T-helper 2 cell treated with Interferon-gamma antibody and Interleukin-4, amounts not matched to agents 100 ng/mL and 5 ng/mL, for 36 hours (primary cell): Measurements from ENCODE around the gene FZD4. TPM values are rescaled to one million over a fixed set of nuclear protein-coding genes. Genes with fewer than 3 reads are reported as not detected.
"Not testable (repeated sequence)": the region's sequence is repeated elsewhere in the genome, so short reads cannot be mapped to it uniquely, and the experiment has no call there.

Experiments used
- intact Hi-C: fragments of 100-400 bp; cut with micrococcal nuclease; formaldehyde crosslinking; loops from one replicate; pipeline ENCODE4 v1.15.1; 2023
- total RNA-seq: library from RNA; stranded (reverse); gene quantifications from 2 replicates; pipeline ENCODE4 v1.2.3, GENCODE V29; 2022

FZD4 gene
- total RNA-seq, 1 donor from 2014 or later, result 0.02 TPM

DNA sequence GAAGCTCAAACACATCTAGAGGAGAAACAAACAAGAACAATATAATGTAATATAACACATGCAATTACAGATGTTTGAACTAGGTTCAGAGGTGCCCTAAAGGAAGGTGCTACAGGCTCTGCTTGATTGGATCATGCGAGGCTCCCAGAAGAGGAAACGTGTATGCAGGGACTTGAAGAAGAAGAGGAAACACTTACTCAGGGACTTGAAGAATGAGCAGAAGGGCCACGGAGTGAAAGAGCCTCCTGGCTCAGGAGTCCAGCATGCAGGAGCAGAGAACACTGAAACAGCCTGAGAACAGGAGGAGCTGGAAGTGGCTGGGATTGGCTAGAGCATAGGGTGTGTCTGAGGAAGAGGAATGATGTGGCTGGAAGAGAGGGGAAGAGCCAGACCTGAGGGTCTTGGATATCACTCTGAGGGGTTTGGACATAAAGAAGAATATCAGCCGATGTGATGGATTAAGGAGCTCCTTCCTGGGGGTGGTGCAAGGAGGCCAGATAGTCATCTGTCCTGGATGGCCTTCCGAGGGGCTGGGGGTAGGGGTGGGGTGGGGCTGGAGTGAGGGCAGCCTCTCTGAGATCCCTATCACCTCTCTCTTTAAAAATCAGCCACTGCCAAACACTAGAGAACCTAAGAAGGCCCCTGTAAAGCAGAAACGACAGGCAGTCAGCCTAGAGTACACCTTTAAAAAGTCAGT lies 16.8 kb downstream of the FZD4 start:
- intact Hi-C loops, result no loop called here

DNA sequence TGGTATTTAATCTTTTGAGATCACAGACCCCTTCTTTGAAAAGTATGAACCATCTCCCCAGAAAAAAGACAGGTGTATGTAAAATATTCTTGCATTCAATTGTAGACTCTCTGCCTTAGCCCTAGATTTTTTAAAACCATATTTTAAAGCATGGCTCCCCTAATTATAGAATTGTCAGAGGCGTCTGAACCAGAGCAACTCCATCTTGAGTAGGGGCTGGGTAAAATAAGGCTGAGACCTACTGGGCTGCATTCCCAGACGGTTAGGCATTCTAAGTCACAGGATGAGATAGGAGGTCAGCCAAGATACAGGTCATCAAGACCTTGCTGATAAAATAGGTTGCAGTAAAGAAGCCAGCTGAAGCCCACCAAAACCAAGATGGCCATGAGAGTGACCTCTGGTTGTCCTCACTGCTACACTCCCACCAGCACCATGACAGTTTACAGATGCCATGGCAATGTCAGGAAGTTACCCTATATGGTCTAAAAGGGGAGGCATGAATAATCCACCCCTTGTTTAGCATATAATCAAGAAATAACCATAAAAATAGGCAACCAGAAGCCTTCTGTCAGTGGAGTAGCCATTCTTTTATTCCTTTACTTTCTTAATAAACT lies 17.9 kb downstream of the FZD4 start:
- intact Hi-C loops, result not testable (repeated sequence)

- intact Hi-C loops, result no loop called here
These were observed 20.1 kb downstream of the FZD4 start for GRCh38 chr11:86934926-86935579.

- intact Hi-C loops, result no loop called here
These were observed 20.7 kb downstream of the FZD4 start for GRCh38 chr11:86934582-86934900.

DNA sequence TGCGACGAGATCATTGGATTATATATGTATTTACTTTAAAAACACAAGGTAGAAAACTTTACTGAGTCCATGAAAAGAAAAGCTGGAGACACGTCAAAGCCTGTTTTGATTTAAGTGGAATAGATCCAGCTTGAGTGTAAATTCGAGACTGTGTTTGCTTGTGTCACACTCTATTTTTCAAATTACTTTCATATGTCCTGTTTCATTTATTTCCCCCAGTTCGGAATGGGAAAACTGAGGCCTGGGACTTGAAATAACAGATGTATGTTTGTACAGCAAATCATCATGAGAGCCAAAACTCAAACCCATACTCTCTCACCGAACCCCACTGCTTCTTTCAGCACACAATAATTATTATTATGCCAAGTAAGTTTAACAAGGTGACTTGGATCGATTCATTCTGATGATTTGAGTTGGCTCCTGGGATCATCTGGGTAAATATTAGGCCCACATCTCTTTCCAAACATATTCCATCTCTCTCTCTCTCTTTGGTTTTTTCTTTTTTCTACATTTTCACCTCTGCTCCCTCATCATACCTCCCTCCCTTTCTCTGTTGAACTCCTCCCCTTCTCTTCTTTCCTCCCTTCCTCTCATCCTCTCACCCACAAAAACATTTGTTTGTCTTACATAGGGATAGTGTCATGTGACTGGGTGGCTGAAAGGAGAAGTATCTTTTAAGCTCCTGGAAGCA lies 21.2 kb downstream of the FZD4 start:
- intact Hi-C loops, result no loop called here

GRCh38 chr11:86932924-86933875 lies 22.0 kb downstream of the FZD4 start:
- intact Hi-C loops, result no loop called here

DNA sequence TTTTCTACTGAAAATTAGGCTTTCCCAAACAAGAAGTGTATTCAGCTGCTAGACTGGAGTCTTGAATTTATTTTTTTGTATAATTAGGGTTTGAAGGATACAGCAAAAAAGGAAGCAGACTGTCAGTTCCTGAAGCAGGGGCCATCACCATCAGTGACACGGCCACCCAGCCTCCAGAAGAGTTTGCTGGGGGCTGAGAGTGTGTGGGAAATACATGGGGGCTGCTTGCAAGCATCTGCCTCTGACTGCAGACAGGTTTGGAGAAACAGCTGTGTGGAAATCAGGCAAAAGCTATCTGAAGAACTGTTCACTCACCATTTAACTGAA lies 23.0 kb downstream of the FZD4 start:
- intact Hi-C loops, result no loop called here

GRCh38 chr11:86931548-86932258 lies 23.5 kb downstream of the FZD4 start:
- intact Hi-C loops, result no loop called here

- intact Hi-C loops, result no loop called here
These were observed 24.1 kb downstream of the FZD4 start for GRCh38 chr11:86930957-86931547.

- intact Hi-C loops, result no loop called here
These were observed 28.2 kb downstream of the FZD4 start for GRCh38 chr11:86926975-86927374.

- intact Hi-C loops, result no loop called here
These were observed 31.0 kb downstream of the FZD4 start for GRCh38 chr11:86923999-86924766.

DNA sequence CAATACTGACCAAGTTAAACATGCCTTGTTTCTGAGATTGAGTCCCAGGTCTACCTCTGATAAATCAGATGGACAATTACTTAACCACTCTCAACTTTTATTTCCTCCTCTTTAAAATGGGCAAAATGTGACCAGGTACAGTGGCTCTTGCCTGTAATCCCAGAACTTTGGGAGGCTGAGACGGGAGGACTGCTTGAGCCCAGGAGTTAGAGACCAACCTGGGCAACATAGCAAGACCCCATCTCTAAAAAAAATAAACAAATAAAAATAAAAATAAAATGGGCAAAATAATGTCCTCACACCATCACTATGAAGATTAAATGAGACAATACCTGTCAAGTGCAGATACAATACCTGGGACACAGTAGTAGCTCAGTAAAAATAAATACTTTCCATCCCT lies 33.0 kb downstream of the FZD4 start:
- intact Hi-C loops, result no loop called here

GRCh38 chr11:86919557-86920210 lies 35.5 kb downstream of the FZD4 start:
- intact Hi-C loops, result loop anchor here (1.0 to 5.0 kb wide), 2 partner anchors 49 to 1322 kb away; no protein-coding TSS in a partner anchor

DNA sequence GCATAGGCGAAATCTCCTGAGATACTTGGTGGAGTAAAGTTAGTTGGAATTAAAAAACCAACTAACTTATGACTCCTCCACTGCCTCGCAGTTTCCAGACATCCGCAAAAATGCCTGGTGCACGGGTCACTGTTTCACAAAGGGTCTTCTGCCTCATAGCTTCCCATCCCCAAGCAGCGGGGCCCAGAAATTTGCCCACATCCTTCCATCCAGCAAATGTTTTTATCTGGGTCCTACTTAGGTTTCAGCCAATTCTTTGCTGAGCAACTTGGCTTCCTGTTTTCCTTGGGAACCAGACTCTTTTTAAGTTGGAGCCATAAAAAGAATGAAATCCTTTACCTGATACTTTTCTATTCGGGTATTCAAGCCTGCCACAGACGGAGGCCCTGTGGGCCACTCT lies 36.2 kb downstream of the FZD4 start:
- intact Hi-C loops, result loop anchor here (1.0 to 5.0 kb wide), 2 partner anchors 49 to 1322 kb away; no protein-coding TSS in a partner anchor

GRCh38 chr11:86918496-86918895 lies 36.7 kb downstream of the FZD4 start:
- intact Hi-C loops, result loop anchor here (5.0 kb wide), 1 partner anchor 1321 kb away; no protein-coding TSS in a partner anchor

- intact Hi-C loops, result loop anchor here (5.0 kb wide), 1 partner anchor 1320 kb away; no protein-coding TSS in a partner anchor
These were observed 37.6 kb downstream of the FZD4 start for GRCh38 chr11:86917589-86917988.

GRCh38 chr11:86916330-86916729 lies 38.9 kb downstream of the FZD4 start:
- intact Hi-C loops, result loop anchor here (5.0 kb wide), 1 partner anchor 1319 kb away; no protein-coding TSS in a partner anchor

DNA sequence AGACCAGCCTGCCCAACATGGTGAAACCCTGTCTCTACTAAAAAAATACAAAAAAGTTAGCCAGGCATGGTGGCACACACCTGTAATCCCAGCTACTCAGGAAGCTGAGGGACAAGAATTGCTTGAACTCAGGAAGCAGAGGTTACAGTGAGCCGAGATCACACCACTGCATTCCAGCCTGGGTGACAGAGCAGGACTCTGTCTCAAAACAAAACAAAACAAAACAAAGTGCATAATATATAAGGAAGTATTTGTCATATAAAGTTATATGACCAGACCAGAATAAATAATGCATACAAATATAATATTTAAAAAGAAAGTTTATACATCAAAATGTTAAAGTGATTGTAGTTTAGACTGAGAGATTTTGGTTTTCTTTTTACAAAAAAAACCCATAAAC lies 39.3 kb downstream of the FZD4 start:
- intact Hi-C loops, result loop anchor here (5.0 kb wide), 1 partner anchor 1319 kb away; no protein-coding TSS in a partner anchor
